HEK293 (cell line): Measurements from ENCODE around the gene PLIN5.

Source experiments
- CTCF ChIA-PET: fragments of 350-600 bp; formaldehyde crosslinking; extraction: SDS; loops from one replicate; lab custom pipeline; 2021; ENCODE audit warnings: antibody characterized with exemption; lab: Yijun Ruan, JAX
- POLR2A ChIA-PET: fragments of 300-600 bp; formaldehyde crosslinking; extraction: SDS; loops from one replicate; lab custom pipeline; 2020; ENCODE audit warnings: antibody characterized with exemption, inconsistent platforms; lab: Yijun Ruan, JAX
- H3K27ac ChIP-seq: fragments of 200-500 bp; sonication (Bioruptor generic); 2 replicates; pipeline ENCODE4 v1.5.1; 2014; ENCODE audit warnings: low read depth, low read length, control low read depth, inconsistent platforms; ENCODE audit errors: extremely low read depth
- H3K36me3 ChIP-seq, 2 experiments: fragments of 200-500 bp in 1 of 2; sonication (Bioruptor generic) in 1 of 2; 1 replicate in 1 of 2; 2 replicates in 1 of 2; pipeline ENCODE4 v1.5.1; 2014 to 2017; ENCODE audit warnings: inconsistent platforms in 2 of 2, low read length in 2 of 2; ENCODE audit not compliant: control insufficient read depth in 2 of 2, insufficient read depth in 1 of 2
- H3K4me1 ChIP-seq: fragments of 200-500 bp; sonication (Bioruptor generic); 2 replicates; pipeline ENCODE4 v1.5.1; 2014; ENCODE audit warnings: mild to moderate bottlenecking, low read length, inconsistent platforms; ENCODE audit not compliant: control insufficient read depth, insufficient read depth
- H3K4me3 ChIP-seq: 2 replicates; pipeline ENCODE4 v1.5.1; 2011; ENCODE audit warnings: low read depth, mild to moderate bottlenecking, control low read depth, low read length, moderate library complexity
- H3K9me3 ChIP-seq: fragments of 200-500 bp; sonication (Bioruptor generic); 2 replicates; pipeline ENCODE4 v1.5.1; 2014; ENCODE audit warnings: low read depth, low read length, inconsistent platforms; ENCODE audit not compliant: control insufficient read depth, insufficient read depth
- GLI2 ChIP-seq: fragments of 450-650 bp; formaldehyde crosslinking; IDR thresholded peaks from 2 replicates; pipeline ENCODE4; 2017; ENCODE audit warnings: missing biosample characterization, missing genetic modification characterization, low read depth, borderline replicate concordance
- GLIS1 ChIP-seq: fragments of 450-650 bp; formaldehyde crosslinking; IDR thresholded peaks from 2 replicates; pipeline ENCODE4 v1.5.1; 2016; ENCODE audit warnings: missing biosample characterization, missing genetic modification characterization
- HOXD13 ChIP-seq: sonication (generic); formaldehyde crosslinking; IDR thresholded peaks from 2 replicates; pipeline ENCODE4 v1.8.0; 2022; ENCODE audit warnings: missing genetic modification reagents, borderline replicate concordance
- MEIS1 ChIP-seq: sonication (generic); formaldehyde crosslinking; IDR thresholded peaks from 2 replicates; pipeline ENCODE4 v1.8.1; 2022; ENCODE audit warnings: missing genetic modification reagents, mild to moderate bottlenecking, borderline replicate concordance
- PBX3 ChIP-seq: sonication (generic); formaldehyde crosslinking; IDR thresholded peaks from 2 replicates; pipeline ENCODE4 v1.8.1; 2022; ENCODE audit warnings: mild to moderate bottlenecking, moderate library complexity, missing genetic modification reagents
- SALL2 ChIP-seq: fragments of 450-650 bp; formaldehyde crosslinking; IDR thresholded peaks from 2 replicates; pipeline ENCODE4 v1.5.0; 2017; ENCODE audit warnings: missing biosample characterization, mild to moderate bottlenecking, missing genetic modification characterization, borderline replicate concordance
- ZBTB6 ChIP-seq: fragments of 450-650 bp; formaldehyde crosslinking; IDR thresholded peaks from 2 replicates; pipeline ENCODE4 v1.5.1; 2017; ENCODE audit warnings: missing biosample characterization, missing genetic modification characterization
- ZBTB8A ChIP-seq: fragments of 450-650 bp; formaldehyde crosslinking; IDR thresholded peaks from 2 replicates; pipeline ENCODE4 v1.5.1; 2016; ENCODE audit warnings: missing biosample characterization, missing genetic modification characterization
- ZFHX2 ChIP-seq: fragments of 450-650 bp; formaldehyde crosslinking; conservative IDR thresholded peaks from 2 replicates; pipeline ENCODE4 v1.5.1; 2016; ENCODE audit warnings: missing biosample characterization, missing genetic modification characterization
- ZFP3 ChIP-seq: fragments of 450-650 bp; formaldehyde crosslinking; IDR thresholded peaks from 2 replicates; pipeline ENCODE4 v1.5.1; 2016; ENCODE audit warnings: low read depth, missing biosample characterization, missing genetic modification characterization
- ZIC2 ChIP-seq: fragments of 450-650 bp; formaldehyde crosslinking; IDR thresholded peaks from 2 replicates; pipeline ENCODE4 v1.5.1; 2016; ENCODE audit warnings: missing biosample characterization, missing genetic modification characterization
- ZNF114 ChIP-seq: fragments of 450-650 bp; formaldehyde crosslinking; IDR thresholded peaks from 2 replicates; pipeline ENCODE4 v1.5.0; 2017; ENCODE audit warnings: missing biosample characterization, missing genetic modification characterization
- ZNF132 ChIP-seq: fragments of 450-650 bp; formaldehyde crosslinking; IDR thresholded peaks from 2 replicates; pipeline ENCODE4 v1.5.1; 2017; ENCODE audit warnings: missing biosample characterization, missing genetic modification characterization, borderline replicate concordance
- ZNF155 ChIP-seq: fragments of 450-650 bp; formaldehyde crosslinking; IDR thresholded peaks from 2 replicates; pipeline ENCODE4 v1.5.1; 2016; ENCODE audit warnings: missing biosample characterization, missing genetic modification characterization
- ZNF175 ChIP-seq: fragments of 450-650 bp; formaldehyde crosslinking; IDR thresholded peaks from 2 replicates; pipeline ENCODE4 v1.5.1; 2016; ENCODE audit warnings: missing biosample characterization, missing genetic modification characterization
- ZNF239 ChIP-seq: fragments of 450-650 bp; formaldehyde crosslinking; IDR thresholded peaks from 2 replicates; pipeline ENCODE4 v1.5.1; 2016; ENCODE audit warnings: missing biosample characterization, missing genetic modification characterization
- ZNF24 ChIP-seq: fragments of 450-650 bp; formaldehyde crosslinking; IDR thresholded peaks from 2 replicates; pipeline ENCODE4 v1.5.1; 2016; ENCODE audit warnings: missing biosample characterization, missing genetic modification characterization
- ZNF274 ChIP-seq, 2 experiments: fragments of 200-500 bp in 1 of 2; fragments of 450-650 bp in 1 of 2; sonication (Bioruptor generic) in 1 of 2; formaldehyde crosslinking in 1 of 2; IDR thresholded peaks; 2 replicates each; pipeline versions ENCODE4 v1.5.1 to v1.6.1; 2014 to 2016; ENCODE audit warnings: borderline replicate concordance in 1 of 2, inconsistent platforms in 1 of 2, low read length in 1 of 2, missing biosample characterization in 1 of 2, missing genetic modification characterization in 1 of 2
- ZNF335 ChIP-seq: fragments of 450-650 bp; formaldehyde crosslinking; conservative IDR thresholded peaks from 2 replicates; pipeline ENCODE4 v1.5.1; 2016; ENCODE audit warnings: missing biosample characterization, missing genetic modification characterization
- ZNF398 ChIP-seq: fragments of 450-650 bp; formaldehyde crosslinking; IDR thresholded peaks from 2 replicates; pipeline ENCODE4 v1.5.1; 2017; ENCODE audit warnings: missing biosample characterization, missing genetic modification characterization
- ZNF433 ChIP-seq: fragments of 450-650 bp; formaldehyde crosslinking; IDR thresholded peaks from 2 replicates; pipeline ENCODE4 v1.5.1; 2016; ENCODE audit warnings: missing biosample characterization, missing genetic modification characterization, low read depth
- ZNF610 ChIP-seq: fragments of 450-650 bp; formaldehyde crosslinking; IDR thresholded peaks from 2 replicates; pipeline ENCODE4 v1.5.1; 2016; ENCODE audit warnings: missing biosample characterization, missing genetic modification characterization, borderline replicate concordance
- ZNF624 ChIP-seq: fragments of 450-650 bp; formaldehyde crosslinking; IDR thresholded peaks from 2 replicates; pipeline ENCODE4 v1.5.1; 2017; ENCODE audit warnings: missing biosample characterization, missing genetic modification characterization
- ZNF639 ChIP-seq: fragments of 450-650 bp; formaldehyde crosslinking; IDR thresholded peaks from 2 replicates; pipeline ENCODE4 v1.5.1; 2016; ENCODE audit warnings: missing biosample characterization, missing genetic modification characterization
- ZNF660 ChIP-seq: fragments of 450-650 bp; IDR thresholded peaks from 2 replicates; pipeline ENCODE4 v1.5.1; 2018; ENCODE audit warnings: missing biosample characterization, mild to moderate bottlenecking, missing genetic modification characterization
- ZNF768 ChIP-seq: fragments of 450-650 bp; formaldehyde crosslinking; IDR thresholded peaks from 2 replicates; pipeline ENCODE4 v1.5.1; 2018; ENCODE audit warnings: missing biosample characterization, mild to moderate bottlenecking, missing genetic modification characterization
- ZSCAN30 ChIP-seq: fragments of 450-650 bp; IDR thresholded peaks from 2 replicates; pipeline ENCODE4 v1.5.1; 2018; ENCODE audit warnings: missing biosample characterization, mild to moderate bottlenecking, missing genetic modification characterization, moderate library complexity

PLIN5 gene

GRCh38 chr19:4499855-4500254, 35.2 kb downstream of the PLIN5 start:
- Histone ChIP-seq H3K4me1 (no peaks in the 10 kb centered on the region), H3K36me3 (peaks cover 12 to 85% of the 10 kb centered on the region in 2 experiments; a peak in 2 of 3 replicates), H3K4me3 (no peak overlapping the region), H3K27ac (no peak overlapping the region), H3K9me3 (no peaks in the 10 kb centered on the region)
- no peak for TF ChIP-seq HOXD13 (CRISPR knock-in tag)
- TF ChIP-seq ZIC2 (tag by site-specific recombination) = no peak
- no peak for TF ChIP-seq ZNF398 (tag by site-specific recombination)
- TF ChIP-seq MEIS1 = no peak
- TF ChIP-seq ZNF132 (tag by site-specific recombination) = no peak
- TF ChIP-seq ZFHX2 (tag by site-specific recombination) = 0 out of 2 replicates have a peak, but pooled peaks have one; percentile 25
- TF ChIP-seq ZBTB8A = 0 out of 2 replicates have a peak, but pooled peaks have one; percentile 57
- no peak for TF ChIP-seq ZNF239 (tag by site-specific recombination)
- no peak for TF ChIP-seq ZNF610 (tag by site-specific recombination)
- TF ChIP-seq SALL2 (tag by site-specific recombination) = no peak
- TF ChIP-seq ZNF768 (tag by site-specific recombination) = no peak
- no peak for TF ChIP-seq GLIS1 (tag by site-specific recombination)
- TF ChIP-seq ZNF433 (tag by site-specific recombination) = no peak
- TF ChIP-seq ZNF335 = no peak
- CTCF ChIA-PET = interaction anchor here (1.0 to 1.2 kb wide), 2 partner anchors 25 kb away, joined by 3 to 4 read pairs; no protein-coding TSS in a partner anchor
- POLR2A ChIA-PET = interaction anchor here (0.6 kb wide), 1 partner anchor 28 kb away, joined by 3 read pairs; the partner anchor contains the start of gene HDGFL2

GRCh38 chr19:4499318-4499717, 35.7 kb downstream of the PLIN5 start:
- H3K4me1 ChIP-seq = no peaks in the 10 kb centered on the region
- CTCF ChIA-PET = interaction anchor here (1.0 kb wide), 1 partner anchor 26 kb away, joined by 3 read pairs; no protein-coding TSS in a partner anchor
- no peak for TF ChIP-seq ZNF274 (IDR thresholded peaks at IDR 0.05; ENCODE audit: low read length)
- no peak for TF ChIP-seq ZNF274 (tag by site-specific recombination; IDR thresholded peaks at IDR 0.05; ENCODE audit: borderline replicate concordance)
- no peak for TF ChIP-seq ZFP3 (tag by site-specific recombination)
- TF ChIP-seq ZNF175 (tag by site-specific recombination) = no peak
- TF ChIP-seq ZNF24 (tag by site-specific recombination) = no peak
- TF ChIP-seq ZNF155 (tag by site-specific recombination) = no peak
- no peak for TF ChIP-seq GLI2 (tag by site-specific recombination)
- no peak for TF ChIP-seq ZNF768 (tag by site-specific recombination)
- no peak for TF ChIP-seq ZNF114
- TF ChIP-seq PBX3 (CRISPR knock-in tag) = no peak
- no peak for TF ChIP-seq ZNF639 (tag by site-specific recombination)
- TF ChIP-seq ZNF660 (tag by site-specific recombination) = no peak
- TF ChIP-seq ZBTB6 (tag by site-specific recombination) = no peak
- TF ChIP-seq ZSCAN30 (tag by site-specific recombination) = no peak
- TF ChIP-seq ZNF624 (tag by site-specific recombination) = no peak
- no peaks in the 10 kb centered on the region for H3K9me3 ChIP-seq
- H3K27ac ChIP-seq = no peak overlapping the region
- peaks cover 12 to 85% of the 10 kb centered on the region in 2 experiments; a peak in 2 of 3 replicates for H3K36me3 ChIP-seq
- no peak overlapping the region for H3K4me3 ChIP-seq
- POLR2A ChIA-PET = interaction anchor here (0.6 to 1.3 kb wide), 2 partner anchors 28 to 29 kb away, joined by 3 read pairs; partner anchors contain the start of gene HDGFL2
